Urinary bladder (tissue), 4 donors: ENCODE results near the gene IRX3. TPM values are rescaled to one million over a fixed set of nuclear protein-coding genes. Genes with fewer than 3 reads are reported as not detected.

Experiments
- DNase-seq: peaks from one replicate; pipeline ENCODE4 v3.0.0-alpha.2; 2015; ENCODE audit errors: extremely low spot score
- H3K27ac ChIP-seq: one replicate; pipeline ENCODE4 v1.5.1; 2013; ENCODE audit warnings: low read depth, mild to moderate bottlenecking, moderate library complexity
- H3K36me3 ChIP-seq: one replicate; pipeline ENCODE4 v1.6.1; 2013; ENCODE audit warnings: mild to moderate bottlenecking, moderate library complexity; ENCODE audit not compliant: insufficient read depth
- H3K4me1 ChIP-seq: one replicate; pipeline ENCODE4 v1.6.1; 2013; ENCODE audit warnings: mild to moderate bottlenecking, moderate library complexity; ENCODE audit not compliant: insufficient read depth
- H3K4me3 ChIP-seq: one replicate; pipeline ENCODE4 v1.5.1; 2013; ENCODE audit warnings: low read depth, low read length
- WGBS: extraction: QIAGEN DNeasy Blood & Tissue Kit; methylation state at CpG from one replicate; pipeline ENCODE4 v1.1.7; 2013; 5-methylcytosine and 5-hydroxymethylcytosine counted together
- polyA plus RNA-seq: library from polyadenylated mRNA; stranded (reverse); fragments of 200-250 nt; gene quantifications from one replicate; pipeline ENCODE4 v1.2.3, GENCODE V29; 2013
- total RNA-seq: library from RNA; depleted of rRNA; stranded (reverse); fragments of >200 nt; gene quantifications from one replicate; pipeline ENCODE4 v1.2.3, GENCODE V29; 2014
- donor health status: healthy with polysubstance abuse.
- donor health status: healthy.

IRX3 gene
- 1.3 TPM for total RNA-seq
- polyA plus RNA-seq = 1.2 TPM

DNA sequence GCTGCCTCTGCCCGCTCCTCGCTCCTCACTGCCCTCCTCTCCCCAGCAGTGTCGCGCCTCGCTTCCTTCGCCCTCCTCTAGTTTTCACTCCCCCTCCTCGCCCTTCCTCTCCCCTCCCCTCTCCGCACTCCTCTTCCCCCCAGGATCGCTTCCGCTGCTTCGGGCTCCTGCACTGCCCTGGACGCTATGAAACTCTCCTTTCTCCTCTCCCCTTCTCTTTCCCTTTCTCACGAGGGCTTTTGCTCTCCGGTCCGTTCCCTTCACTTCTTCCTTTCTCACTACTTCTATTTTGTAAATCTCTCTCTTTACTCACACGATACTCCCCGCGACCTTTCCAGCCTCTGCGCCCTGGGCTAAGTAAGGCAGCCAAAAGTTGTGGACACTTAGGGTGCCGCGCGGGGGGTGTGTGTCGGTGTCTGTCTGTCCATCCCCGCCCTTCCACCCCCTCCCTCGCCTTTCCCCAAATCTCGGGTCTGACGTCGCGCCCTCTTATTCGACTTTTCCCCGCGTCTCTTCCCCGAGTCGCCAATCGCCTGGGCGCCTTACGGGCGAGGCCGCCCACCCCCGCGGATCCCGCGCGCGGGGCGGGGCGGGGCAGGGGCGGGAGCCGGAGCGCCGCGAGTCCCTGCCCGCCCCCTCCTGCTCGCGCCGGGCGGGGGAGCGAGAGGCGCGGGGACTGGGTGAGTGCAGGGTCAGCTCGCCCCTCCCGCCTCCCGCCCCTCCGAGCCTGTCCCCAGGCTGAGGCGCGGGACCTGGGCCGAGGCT is at the start of gene IRX3:
TSS of gene IRX3 (minus strand) at position 422 of the 765 bp plus-strand sequence. CDS start 737 bp downstream, outside the sequence.
- WGBS = 2% methylated on average over 67 of the region's 67 CpGs
- peak within 1 kb of the TSS; percentile 48 for H3K4me3 ChIP-seq
- no peak within 1 kb of the TSS for H3K27ac ChIP-seq
- DNase-seq = peak; percentile 55
- peaks cover 2% of the 10 kb centered on the region for H3K4me1 ChIP-seq
- H3K36me3 ChIP-seq = no peaks in the 10 kb centered on the region

DNA sequence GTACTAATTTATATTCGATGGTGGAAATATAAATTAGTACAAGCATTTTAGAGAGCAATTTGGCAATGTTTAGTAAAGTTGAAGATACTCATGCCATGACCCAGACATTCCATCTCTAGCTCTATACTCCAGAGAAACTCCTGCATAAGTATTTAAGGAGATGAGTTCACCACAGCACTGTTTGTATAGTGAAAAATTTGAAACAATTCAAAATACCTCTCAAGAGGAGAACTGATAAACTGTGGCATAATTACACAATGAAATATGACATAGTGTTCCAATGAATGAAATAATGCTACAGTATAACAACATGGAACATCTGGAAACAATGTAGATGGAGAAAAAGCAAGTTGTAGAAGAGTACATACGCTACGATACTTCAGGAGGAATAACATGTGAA is 48.6 kb upstream of the IRX3 start:
- Histone ChIP-seq H3K36me3 (no peaks in the 10 kb centered on the region), H3K27ac (no peak overlapping the region), H3K4me1 (no peaks in the 10 kb centered on the region), H3K4me3 (no peak overlapping the region)
- WGBS = 75% methylated on average over 3 of the region's 3 CpGs
- DNase-seq = no peak

DNA sequence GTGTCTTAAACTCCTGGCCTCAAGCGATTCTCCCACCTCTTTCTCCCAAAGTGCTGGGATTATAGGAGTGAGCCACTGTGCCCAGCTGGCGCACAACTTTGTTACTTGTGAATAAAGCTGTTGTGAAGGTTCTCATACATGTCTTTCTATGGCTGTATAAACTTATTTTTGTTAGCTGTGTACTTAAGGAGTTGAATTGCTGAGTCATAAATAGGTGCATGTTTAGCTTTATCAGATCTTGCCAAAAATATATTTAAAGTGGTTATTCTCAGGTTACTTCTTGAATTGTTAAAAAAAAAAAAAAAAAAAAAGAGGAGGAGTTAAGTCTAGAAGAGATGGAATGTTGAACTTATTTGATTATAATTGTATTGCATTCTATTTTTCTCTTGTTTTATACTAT is 47.6 kb upstream of the IRX3 start:
- Histone ChIP-seq H3K27ac (no peak overlapping the region), H3K36me3 (no peaks in the 10 kb centered on the region), H3K4me1 (no peaks in the 10 kb centered on the region), H3K4me3 (no peak overlapping the region)
- no peak for DNase-seq
- 88% methylated on average over 2 of the region's 2 CpGs for WGBS

DNA sequence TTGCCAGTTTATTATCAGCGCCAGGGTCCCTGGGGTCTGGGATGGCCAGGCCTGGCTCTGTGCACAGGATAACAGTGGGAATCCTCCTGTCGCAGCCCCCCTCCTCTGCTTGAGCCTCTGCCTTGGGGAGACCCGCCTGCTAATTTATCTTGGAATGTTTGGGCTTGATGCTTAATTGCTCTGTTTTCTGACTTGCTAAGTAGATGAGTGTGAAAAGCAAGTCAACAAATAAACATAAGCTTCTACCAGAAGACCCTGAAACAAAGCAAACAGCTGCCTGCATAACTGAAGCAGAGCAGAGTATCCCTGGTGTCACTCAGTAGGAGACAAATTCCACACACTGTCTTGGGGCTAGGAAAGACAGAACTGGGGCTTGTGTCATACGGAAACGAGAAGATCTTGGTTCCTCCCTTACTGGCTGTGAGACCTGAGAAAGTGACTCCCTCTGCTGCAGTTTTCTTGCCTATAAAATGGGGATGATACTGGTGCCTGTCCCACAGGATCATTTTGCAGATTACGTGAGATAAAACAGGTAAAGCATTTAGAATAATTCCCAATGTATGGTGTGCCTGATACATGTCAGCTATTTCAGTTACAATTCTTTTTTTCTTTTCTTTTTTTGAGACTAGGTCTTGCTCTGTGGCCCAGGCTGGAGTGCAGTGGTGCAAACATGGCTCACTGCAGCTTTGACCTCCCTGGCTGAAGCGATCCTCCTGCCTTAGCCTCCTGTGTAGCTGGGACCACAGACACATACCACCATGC is 44.8 kb upstream of the IRX3 start:
- H3K36me3 ChIP-seq = no peaks in the 10 kb centered on the region
- WGBS = 51% methylated on average over 7 of the region's 7 CpGs
- H3K4me1 ChIP-seq = no peaks in the 10 kb centered on the region
- no peak overlapping the region for H3K27ac ChIP-seq
- DNase-seq = no peak
- H3K4me3 ChIP-seq = no peak overlapping the region

DNA sequence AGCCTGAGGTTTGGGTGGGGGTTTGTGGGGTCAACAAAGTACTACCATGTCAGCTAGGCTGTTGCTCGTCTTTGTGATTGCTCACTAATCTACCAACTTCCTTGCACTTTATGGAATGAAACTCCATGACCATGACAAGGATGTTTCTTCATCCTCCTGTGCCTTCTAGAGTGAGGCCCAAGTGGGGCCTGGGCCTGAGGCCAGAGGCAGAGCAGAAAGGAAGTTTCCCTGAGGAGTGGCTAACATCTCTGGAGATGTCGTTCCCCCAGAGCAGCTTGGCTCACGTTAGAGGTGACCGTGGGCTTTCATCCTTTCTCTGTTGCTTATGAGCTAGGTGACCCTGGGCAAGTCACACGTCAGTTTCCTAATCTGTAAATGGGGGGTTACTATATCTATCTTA is 41.0 kb upstream of the IRX3 start:
- H3K4me1 ChIP-seq = no peaks in the 10 kb centered on the region
- H3K27ac ChIP-seq = no peak overlapping the region
- H3K36me3 ChIP-seq = no peaks in the 10 kb centered on the region
- 69% methylated on average over 5 of the region's 5 CpGs for WGBS
- DNase-seq = no peak
- H3K4me3 ChIP-seq = no peak overlapping the region

DNA sequence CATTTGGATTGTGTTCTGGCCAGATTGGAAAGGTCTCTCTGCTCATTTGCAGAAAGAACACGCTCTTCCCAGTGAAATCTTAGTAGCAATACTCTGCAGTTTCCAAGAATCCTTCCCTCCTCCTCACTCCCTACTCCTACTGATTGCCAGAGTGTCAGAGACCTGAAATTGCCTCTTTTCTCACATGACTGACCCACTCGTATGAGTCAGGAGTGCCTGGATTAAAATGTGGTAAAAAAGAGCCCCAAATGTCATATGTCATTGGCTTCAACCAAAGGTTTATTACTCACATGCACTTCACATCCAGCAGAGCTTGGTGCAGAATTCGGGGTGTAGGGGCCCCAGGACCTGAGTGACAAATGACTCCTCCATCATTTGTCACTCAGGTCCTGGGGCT is 39.7 kb upstream of the IRX3 start:
- H3K36me3 ChIP-seq = no peaks in the 10 kb centered on the region
- no peak overlapping the region for H3K4me3 ChIP-seq
- DNase-seq = no peak
- H3K27ac ChIP-seq = no peak overlapping the region
- no peaks in the 10 kb centered on the region for H3K4me1 ChIP-seq
- WGBS = 56% methylated on average over 3 of the region's 3 CpGs

DNA sequence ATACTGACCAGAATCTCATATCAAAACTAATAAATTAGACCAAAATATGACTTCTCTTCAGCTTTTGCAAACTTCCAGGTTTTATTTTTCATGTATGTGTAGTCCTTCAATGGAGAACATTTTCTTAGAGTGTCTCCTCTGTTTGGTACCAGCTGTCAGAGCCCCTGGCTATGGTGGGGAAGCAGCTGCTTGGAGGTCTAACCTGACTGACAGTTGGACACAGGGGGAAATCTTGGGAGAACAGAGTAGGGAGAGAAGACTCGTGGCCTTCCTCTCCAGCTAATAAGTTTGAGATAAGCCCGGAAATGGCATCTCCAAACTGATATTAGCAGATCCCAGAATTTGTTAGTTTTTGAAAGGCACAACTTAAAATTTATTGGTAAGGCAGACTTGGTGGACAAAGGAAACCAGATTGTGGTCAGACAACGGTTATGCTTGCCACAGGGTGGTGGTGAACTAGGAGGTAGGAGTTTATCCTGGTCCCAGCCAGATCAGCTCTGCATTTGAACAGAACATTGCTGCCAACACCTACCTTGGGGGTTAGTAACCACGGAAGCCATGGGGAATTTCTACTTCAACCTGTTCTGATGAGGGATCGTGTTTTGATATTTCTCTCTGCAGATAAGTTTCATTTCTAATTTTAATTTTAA is 39.2 kb upstream of the IRX3 start:
- Histone ChIP-seq H3K36me3 (no peaks in the 10 kb centered on the region), H3K27ac (no peak overlapping the region), H3K4me3 (no peak overlapping the region), H3K4me1 (no peaks in the 10 kb centered on the region)
- 52% methylated on average over 5 of the region's 5 CpGs for WGBS
- DNase-seq = no peak

DNA sequence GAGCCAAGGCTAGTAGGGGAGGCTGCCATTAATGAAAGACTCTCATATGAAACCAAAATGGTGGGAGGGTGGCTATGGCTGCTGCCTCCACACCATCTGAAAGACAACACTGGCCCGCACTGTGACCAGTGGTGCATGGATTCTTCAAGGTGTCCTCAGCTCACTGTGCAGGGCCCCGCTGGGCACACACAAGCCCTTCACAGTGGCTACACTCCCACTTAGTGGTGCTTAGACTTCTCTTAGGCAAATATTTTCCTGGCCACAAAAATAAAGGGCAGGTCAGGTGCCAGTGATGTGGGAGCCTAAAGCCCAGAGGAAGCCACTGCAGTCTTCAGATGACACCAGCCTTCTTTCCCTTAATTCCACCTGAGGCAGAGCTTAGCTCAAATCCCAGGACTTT is 38.1 kb upstream of the IRX3 start:
- Histone ChIP-seq H3K36me3 (no peaks in the 10 kb centered on the region), H3K4me3 (no peak overlapping the region), H3K27ac (no peak overlapping the region), H3K4me1 (no peaks in the 10 kb centered on the region)
- no peak for DNase-seq
- 96% methylated on average over 2 of the region's 2 CpGs for WGBS

DNA sequence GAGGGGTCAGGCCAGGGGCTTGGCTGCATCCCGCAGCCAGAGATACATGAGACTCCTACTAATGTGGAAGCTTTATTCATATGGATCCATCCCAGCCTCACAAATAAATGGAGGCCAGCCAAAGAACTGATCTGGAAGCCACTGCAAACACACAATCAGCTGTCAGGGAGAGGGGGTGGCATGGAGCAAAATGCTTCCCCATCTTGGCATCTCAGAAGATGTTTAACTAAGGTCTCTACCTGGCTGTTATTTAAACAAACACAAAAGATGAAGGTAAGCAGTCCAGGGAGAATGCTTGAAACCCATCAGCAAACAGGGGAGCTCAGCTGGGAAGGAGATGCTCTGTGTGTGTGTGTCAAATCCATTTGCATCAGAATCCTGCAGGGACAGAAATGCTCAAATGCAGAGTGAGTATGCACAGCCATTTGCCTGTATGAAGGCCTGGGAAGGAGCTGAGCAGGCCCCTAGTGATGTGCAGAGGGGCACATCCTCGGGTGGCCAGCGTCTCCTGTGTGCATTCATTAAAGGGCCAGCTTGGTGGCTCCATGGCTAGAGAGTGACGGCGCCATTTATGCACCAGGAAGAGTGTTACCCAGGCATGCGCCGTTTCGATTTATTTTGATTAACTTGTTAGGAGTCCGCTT is 34.2 kb upstream of the IRX3 start:
- Histone ChIP-seq H3K4me1 (no peaks in the 10 kb centered on the region), H3K4me3 (no peak overlapping the region), H3K36me3 (no peaks in the 10 kb centered on the region), H3K27ac (no peak overlapping the region)
- DNase-seq = no peak
- WGBS = 67% methylated on average over 9 of the region's 9 CpGs

DNA sequence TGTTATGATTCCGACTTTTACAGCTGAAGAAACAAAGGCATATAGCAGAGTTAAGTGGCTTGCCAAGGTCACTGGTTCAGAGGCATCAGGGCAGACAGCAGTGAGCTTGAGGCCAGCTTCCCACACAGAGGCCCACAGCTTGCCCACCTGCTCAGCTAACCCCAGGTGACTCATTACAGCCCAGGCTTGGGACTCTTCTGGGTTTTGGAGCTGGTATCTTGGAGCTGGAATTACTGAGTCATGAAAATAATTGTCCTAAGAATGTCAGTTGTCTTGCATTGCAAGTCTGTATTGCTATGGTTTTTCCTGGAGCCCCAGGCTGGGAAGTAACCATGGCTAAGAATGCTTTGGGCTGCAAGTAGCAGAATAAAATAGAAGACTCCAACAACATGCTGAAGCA is 32.4 kb upstream of the IRX3 start:
- no peak for DNase-seq
- WGBS = 78% methylated on average over 1 of the region's 1 CpG
- Histone ChIP-seq H3K36me3 (no peaks in the 10 kb centered on the region), H3K27ac (no peak overlapping the region), H3K4me3 (no peak overlapping the region), H3K4me1 (no peaks in the 10 kb centered on the region)

DNA sequence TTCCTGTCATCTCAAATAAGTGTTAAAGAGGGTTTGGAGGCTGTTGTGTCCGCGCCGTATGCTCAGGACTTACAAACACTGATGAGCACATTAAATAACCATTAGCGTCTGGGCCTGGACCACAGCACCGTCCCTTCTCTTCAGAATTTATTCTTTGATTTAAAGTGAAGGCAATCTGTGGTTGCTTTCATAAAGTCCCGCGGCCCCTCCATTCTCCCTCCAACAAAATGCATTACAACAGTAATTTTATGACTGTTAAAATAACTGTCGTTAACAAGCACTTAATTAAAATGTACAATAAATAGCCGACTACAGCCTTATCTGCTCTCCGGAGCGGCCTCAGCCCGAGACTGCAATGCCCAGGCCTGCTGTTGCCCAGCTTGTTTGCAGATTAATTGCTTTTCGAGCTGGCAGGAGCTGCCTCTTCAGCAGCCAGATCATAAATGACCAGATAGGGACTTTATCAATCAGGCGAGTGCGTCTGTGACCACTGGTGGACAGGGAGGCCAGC is 30.6 kb upstream of the IRX3 start:
- Histone ChIP-seq H3K4me3 (no peak overlapping the region), H3K4me1 (no peaks in the 10 kb centered on the region), H3K36me3 (no peaks in the 10 kb centered on the region), H3K27ac (no peak overlapping the region)
- 59% methylated on average over 15 of the region's 15 CpGs for WGBS
- DNase-seq = no peak

DNA sequence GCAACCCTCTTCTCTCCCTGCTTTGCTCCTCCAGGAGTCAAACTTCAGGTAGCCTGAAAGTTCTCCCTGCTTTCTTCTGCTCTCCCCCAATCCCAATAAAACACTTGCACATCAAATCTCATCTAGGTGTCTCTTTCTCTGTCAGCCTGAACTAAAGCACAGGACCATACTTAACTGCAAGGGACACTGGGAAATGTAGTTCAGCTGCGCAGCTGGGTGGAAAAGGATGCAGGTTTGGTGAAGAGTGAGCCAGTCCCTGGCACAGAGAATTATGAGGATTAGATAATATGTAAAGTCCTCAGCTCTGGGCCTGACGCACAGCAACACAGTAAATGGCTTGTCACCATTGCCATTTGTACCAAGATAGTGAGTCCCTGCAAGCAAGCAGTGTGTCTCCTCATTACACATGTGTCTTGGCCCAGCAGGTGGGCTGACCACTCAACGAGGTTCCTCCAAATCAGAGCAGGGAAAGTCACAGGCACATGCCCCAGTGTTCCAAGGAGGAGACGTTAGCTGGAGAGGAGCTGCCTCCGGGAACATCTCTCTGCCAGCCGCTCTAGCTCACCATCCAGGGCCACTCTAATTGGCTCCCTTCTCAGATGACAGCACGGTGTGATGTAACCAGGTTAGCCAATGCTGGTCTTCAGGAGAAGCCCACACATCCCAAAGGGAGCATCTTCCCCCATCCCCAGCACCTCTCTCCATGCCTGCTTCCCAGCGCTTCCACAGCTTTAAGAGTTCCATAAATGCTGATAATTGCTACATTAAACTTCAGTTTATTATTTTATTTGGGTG is 29.7 kb upstream of the IRX3 start:
- no peak overlapping the region for H3K27ac ChIP-seq
- no peak overlapping the region for H3K4me3 ChIP-seq
- 75% methylated on average over 8 of the region's 8 CpGs for WGBS
- no peaks in the 10 kb centered on the region for H3K4me1 ChIP-seq
- DNase-seq = no peak
- H3K36me3 ChIP-seq = no peaks in the 10 kb centered on the region

DNA sequence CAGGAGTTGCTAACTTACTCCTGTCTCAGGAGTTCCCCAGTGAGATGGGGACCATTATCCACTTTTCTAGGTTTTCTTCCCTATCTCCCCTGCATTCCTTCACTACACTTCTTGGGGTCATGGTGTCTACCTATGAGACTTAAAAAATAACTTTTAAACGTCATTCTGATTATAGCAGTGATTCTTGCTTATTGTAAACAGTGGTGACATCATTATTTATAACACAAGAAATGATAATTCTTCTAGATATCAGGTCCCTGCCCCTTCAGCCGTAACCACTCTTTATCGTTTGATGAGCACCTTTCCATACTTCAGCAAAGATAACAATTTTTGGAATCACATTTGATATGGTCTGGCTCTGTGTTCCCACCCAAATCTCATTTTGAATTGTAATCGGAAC is 27.2 kb upstream of the IRX3 start:
- Histone ChIP-seq H3K4me1 (no peaks in the 10 kb centered on the region), H3K4me3 (no peak overlapping the region), H3K27ac (no peak overlapping the region), H3K36me3 (no peaks in the 10 kb centered on the region)
- DNase-seq = no peak
- WGBS = 65% methylated on average over 4 of the region's 4 CpGs
